Measurements from ENCODE around the gene NLRX1. TPM values are rescaled to one million over a fixed set of nuclear protein-coding genes. Genes with fewer than 3 reads are reported as not detected.

The NLRX1 gene
- total and polyA plus RNA-seq, 10 of the 15 experiments (the other 5 are each of a cell fraction or from before 2014, with no cell fraction given), result 0.85 to 18.5 (median 10.0) TPM

DNA sequence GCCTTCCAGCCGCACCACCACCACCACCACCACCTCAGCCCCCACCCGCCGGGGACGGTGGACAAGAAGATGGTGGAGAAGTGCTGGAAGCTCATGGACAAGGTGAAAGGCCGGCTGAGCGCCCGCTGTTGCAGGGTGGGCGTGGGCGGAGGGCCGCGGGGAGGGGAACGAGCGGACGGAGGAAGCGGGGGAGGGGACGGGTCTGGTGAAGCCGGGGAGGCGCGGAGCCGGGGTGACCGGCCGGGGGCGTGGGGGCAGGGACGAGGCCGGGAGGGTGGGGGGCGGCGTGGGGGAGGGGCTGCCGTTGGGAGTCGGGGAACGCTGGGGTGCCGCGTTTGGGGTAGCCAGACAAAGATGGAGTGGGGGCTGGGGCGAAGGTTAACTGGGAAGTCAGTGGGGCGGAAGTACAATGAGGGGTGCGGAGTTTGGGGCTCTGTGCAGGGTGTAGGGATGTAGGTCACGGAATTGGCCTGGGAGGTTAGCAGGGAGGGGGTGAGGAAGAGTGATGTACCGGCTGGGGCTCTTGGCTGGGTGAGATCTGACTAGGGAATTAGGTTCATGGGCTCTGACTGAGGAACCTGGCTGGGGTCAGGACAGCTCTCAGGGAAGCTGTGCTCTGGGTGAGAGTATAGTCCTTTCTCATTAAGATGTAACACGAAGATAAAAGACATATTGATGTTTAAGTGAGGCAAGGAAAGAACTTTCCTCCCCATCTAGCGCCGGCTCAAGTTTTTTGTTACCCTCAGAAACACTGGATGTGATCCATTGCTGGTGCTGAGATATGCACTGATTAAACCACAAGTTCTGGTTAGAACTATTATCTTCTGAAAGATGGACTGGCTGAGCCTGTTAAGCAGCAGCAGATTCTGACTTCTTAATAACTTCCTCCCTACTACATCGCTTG is 38.2 kb downstream of the NLRX1 start (continued):
- TF ChIP-seq CHD2 (IDR thresholded peaks at IDR 0.05; ENCODE audit: borderline replicate concordance, low read depth, low read length) (peak; percentile 58), HCFC1 (IDR thresholded peaks at IDR 0.05; ENCODE audit: low read length) (no peak), TAF1 (IDR thresholded peaks at IDR 0.05; ENCODE audit: borderline replicate concordance, low read depth, low read length) (no peak), RUNX3 (IDR thresholded peaks at IDR 0.05; ENCODE audit: low read length) (peak; percentile 29; the same call in 1 of the 2 replicates), YBX1 (IDR thresholded peaks at IDR 0.05) (no peak), STAT1 (conservative IDR thresholded peaks at IDR 0.05) (no peak), IKZF2 (IDR thresholded peaks at IDR 0.05) (0 out of 4 replicates have a peak, but pooled peaks of 1 of the 2 experiments have one; percentile 36), TBL1XR1 (IDR thresholded peaks at IDR 0.05; ENCODE audit: low read depth, low read length) (no peak), NFIC (IDR thresholded peaks at IDR 0.05; ENCODE audit: low read depth, low read length) (no peak), POU2F2 (IDR thresholded peaks at IDR 0.05; ENCODE audit: borderline replicate concordance, low read depth, low read length) (no peak), TCF12 (IDR thresholded peaks at IDR 0.05; ENCODE audit: low read depth, low read length) (no peak), ATF7 (IDR thresholded peaks at IDR 0.05; ENCODE audit: low read depth) (no peak), SMAD5 (IDR thresholded peaks at IDR 0.05; ENCODE audit: low read depth) (no peak), KLF5 (IDR thresholded peaks at IDR 0.05; ENCODE audit: partially characterized antibody) (no peak), TCF3 (IDR thresholded peaks at IDR 0.05; ENCODE audit: borderline replicate concordance, insufficient read depth, low read depth, low read length) (no peak), SIN3A (IDR thresholded peaks at IDR 0.05; ENCODE audit: low read depth, low read length) (0 out of 2 replicates have a peak, but pooled peaks have one; percentile 15), CREB1 (IDR thresholded peaks at IDR 0.05; ENCODE audit: low read depth) (no peak), HDGF (IDR thresholded peaks at IDR 0.05) (no peak), SPI1 (IDR thresholded peaks at IDR 0.05; ENCODE audit: borderline replicate concordance, insufficient read depth, low read depth, low read length) (peak; percentile 19; the same call in 1 of the 2 replicates)

All from GM12878 (cell line).